NCI-H82 treated with DMSO at 0.1 percent for 48 hours (cell line): ENCODE measurements around the gene PDE4D.
A peak's percentile ranks its signal among the peaks of the same experiment; 100 is the strongest.

Source experiments
- DNase-seq: peaks from one replicate; lab custom pipeline; 2025; ENCODE audit not compliant: unreplicated experiment; lab: John Stamatoyannopoulos, UW

The PDE4D gene

GRCh38 chr5:59746241-59746765 lies 147.2 kb downstream of the PDE4D start:
- peak; percentile 91 for DNase-seq

- no peak for DNase-seq
Measured at GRCh38 chr5:59745415-59745863, 148.1 kb downstream of the PDE4D start.

DNA sequence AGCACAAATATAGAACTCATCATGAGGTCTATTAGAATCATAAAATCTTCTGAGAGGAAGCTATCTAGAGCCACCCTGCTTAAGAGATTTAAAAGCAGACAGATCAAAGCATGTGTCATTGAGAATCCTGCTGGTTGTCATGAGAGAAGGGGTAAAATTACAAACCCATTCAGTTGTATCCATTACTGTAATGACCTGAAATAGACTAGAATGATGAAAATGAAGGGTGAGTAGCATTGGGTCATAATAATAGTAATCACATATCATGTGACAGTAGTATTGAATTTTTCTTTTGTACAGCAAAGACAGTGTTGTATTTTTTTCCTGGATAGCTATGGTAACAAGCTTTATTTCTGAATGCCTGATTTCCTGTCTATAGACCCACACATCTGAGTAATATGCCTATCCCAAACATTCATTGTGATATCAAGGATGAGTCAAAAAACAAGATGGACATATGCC lies 149.0 kb downstream of the PDE4D start:
- no peak for DNase-seq

DNA sequence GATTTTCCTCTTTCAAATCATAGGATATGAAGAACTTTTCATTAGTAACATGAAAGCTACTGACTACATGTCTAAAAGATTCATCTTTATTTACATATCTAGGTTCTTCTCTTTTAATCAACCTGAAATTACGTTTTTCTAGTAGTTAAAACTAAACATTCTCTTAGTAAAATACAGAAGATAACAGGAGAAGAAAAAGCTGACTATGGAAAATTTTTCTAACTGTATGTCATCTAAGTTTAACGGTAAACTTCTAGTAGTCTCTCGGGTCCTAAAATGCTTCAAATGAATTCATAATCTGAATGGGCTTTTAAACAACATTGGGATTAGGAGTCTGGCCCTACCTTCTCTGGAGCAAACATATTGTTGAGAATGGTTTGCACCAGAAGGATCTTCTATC lies 151.9 kb downstream of the PDE4D start:
- DNase-seq: no peak

- DNase-seq: no peak
Measured at GRCh38 chr5:59738024-59738423, 155.5 kb downstream of the PDE4D start.

- DNase-seq: no peak
Measured at GRCh38 chr5:59732806-59733205, 160.7 kb downstream of the PDE4D start.

DNA sequence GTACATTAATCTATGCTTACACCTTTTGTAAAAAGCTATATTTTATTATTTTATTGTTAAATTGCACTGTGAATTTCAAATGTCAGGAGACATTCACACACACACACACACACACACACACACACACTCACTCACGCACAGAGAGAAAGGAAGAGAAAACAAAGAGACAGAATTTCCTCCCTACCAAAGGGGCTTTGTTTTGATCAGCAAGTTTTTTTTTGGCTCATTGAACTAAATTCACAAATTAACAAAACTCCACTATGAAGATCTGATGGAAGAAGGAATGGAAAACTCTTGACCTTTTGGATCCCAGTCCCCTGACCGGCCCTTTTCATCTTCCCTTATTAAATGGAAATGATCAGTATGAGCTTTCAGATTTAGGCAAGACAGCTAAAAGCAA lies 161.2 kb downstream of the PDE4D start:
- no peak for DNase-seq

DNA sequence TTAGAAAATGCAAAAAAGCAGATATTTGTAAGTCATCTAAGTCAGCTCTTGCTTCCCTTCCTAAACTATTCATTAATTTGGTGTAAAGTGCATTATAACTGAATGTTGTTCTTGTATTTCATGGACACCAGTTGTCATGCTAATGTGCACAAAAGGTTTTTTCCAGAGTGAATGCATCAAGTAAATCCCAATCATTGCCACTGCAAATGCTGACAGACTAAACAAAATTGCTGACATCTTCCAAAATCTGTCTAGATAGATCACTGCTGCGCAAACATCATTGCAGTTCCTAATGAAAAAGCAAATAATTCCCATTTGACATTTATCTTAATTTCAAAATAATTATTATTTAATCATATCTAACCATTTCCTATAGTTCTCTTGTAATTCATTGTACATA lies 161.7 kb downstream of the PDE4D start:
- DNase-seq: no peak

DNA sequence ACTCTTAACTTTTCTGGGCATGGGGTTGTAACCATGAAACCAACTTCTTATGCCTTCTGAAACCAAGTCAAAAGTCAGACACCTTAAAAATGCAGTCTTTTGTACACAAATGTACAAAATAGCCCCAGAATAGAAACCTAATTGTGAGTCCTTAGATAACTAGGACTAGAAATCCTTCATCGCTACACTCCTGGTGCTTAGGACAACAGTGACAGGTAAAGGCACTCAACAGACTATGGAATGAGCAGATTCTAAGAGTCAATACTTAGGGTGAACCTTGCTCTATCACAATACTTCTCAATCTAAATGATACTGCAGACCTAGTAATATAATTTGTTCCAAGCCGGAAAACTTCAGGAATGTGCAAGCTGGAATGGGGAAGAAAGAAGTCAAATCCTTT lies 163.7 kb downstream of the PDE4D start:
- no peak for DNase-seq

DNA sequence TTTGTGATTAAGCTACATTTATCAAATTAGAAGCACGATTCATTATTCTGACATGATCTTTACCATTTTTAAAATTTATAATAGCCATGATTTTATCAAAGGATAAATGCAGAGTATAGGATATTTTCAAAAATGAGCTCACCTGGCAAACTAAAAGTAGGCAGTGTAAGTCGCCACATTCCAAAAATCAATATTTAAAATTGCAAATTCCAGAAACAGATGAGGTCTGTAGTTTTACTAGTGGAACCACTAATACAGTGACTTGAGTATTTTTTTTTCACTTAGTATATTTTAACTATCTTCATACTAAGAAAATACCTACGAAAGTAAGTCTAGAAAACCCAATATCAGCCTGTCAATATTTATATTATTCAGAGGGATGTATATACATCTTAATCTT lies 164.2 kb downstream of the PDE4D start:
- DNase-seq: no peak

GRCh38 chr5:59728356-59728755 lies 165.2 kb downstream of the PDE4D start:
- DNase-seq: no peak

DNA sequence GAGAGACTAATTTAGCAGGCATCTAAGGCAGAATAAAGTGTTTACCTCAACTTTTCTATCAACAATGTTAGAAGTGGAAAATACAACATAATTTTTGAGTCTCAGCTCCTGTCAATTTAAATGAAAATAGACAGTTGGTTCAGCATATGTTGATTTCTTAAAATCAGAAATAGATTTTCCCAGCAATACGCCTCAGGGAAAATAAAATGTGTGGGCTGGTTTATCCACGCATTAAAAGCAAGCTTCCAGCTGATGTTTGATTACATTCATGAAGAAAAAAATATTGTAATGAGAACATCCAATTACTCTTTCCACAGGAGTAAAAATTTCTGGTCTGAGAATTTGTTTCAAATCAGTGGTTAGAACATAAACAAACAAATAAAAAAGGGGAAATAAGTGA lies 166.3 kb downstream of the PDE4D start:
- DNase-seq: no peak

GRCh38 chr5:59725392-59725767 lies 168.1 kb downstream of the PDE4D start:
- DNase-seq: no peak

- DNase-seq: peak; percentile 38
Measured at GRCh38 chr5:59724482-59725391, 168.8 kb downstream of the PDE4D start.

DNA sequence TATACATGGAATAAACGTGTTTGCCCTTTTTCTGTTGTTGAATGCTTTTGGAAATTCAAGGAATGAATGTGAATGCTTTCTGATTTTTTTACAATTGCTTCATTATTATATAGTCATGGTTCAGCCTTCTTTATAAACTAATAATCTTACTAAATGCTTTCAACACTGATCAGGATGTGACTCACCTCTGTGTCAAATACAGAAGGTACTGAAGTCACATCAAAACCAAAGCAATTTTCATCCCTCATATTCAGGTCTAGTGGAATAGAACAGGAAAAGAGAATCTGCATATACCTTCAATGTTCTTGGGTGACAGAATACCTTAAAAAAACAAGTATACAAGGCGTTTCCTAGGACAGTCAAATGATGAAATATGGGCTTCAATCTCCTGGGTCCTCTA lies 170.7 kb downstream of the PDE4D start:
- no peak for DNase-seq

DNA sequence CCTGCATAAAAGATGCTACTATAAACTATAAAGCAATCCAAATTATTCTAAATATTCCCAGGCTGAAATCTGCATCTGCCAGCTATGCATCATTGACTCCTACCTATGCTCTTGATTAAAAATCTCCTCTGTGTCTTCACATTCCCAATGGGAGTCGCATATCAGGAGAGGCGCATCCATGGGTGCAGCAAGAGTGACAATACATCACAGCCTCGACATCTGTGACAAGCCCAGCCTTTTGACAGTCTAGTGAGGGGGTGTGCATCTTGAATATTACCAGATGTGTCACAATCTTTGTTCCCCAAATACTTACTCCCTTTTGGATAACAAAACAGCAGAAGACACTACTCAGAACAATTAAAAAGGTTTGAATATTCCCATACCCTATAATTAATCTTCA lies 171.8 kb downstream of the PDE4D start:
- DNase-seq: no peak

DNA sequence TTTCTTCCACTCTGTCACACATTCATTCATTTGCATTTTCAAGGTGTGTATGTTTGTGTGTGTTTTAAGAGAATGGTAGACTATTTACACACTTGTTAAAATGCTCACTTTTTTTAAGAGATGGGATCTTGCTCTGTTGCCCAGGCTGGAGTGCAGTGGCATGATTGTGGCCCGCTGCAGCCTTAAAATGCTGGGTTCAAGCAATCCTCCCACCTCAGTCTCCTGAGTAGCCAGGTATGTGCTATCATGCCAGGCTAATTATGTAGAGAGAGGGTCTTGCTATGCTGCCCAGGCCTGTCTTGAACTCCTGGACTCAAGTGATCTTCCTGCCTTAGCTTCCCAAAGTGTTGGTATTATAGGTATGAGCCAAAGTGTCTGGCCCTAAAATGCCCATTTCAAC lies 173.5 kb downstream of the PDE4D start:
- no peak for DNase-seq

DNA sequence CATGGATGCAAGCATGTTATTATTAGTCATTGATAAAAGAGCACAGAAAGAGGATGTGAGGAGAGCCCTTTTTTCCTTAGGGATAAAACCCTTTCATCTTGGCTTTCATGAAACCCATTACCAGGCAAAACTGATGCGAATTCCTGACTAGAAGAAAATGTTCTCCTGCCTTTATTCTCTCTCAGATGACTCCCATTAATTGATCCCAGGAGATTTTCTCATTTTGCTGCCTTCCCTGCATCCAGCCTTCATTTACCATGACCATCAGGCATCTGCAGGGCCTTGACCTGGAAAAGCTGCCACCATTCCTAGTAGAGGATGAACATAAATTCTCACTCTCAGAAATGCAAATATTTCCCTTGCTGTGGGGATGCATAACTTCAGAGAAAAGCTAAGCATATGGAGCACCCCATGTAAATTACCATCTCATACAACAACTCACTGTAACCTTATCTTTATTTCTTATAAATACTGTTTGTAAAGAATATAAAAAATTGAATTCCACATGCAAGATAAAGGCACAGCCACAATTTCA lies 176.5 kb downstream of the PDE4D start:
- no peak for DNase-seq

- no peak for DNase-seq
Measured at GRCh38 chr5:59716029-59716428, 177.5 kb downstream of the PDE4D start.

- DNase-seq: no peak
Measured at GRCh38 chr5:59715228-59715627, 178.3 kb downstream of the PDE4D start.

DNA sequence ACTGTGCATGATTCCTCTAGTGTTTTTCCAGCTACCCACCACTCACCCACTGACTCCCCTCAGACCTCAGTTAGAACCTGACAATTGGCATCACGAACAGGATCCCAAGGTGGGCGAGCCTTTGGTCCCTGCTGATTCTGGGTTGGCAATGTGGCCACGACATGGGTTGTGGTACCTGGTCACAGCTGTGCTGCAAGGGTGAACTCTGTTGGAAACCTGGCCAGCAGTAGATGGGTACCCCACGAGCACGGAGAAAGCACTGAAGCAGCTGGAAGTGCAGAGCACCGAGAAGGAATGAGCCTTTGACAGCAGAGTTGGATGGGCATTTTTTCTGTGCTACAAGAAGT lies 180.1 kb downstream of the PDE4D start:
- no peak for DNase-seq

GRCh38 chr5:59712836-59713497 lies 180.6 kb downstream of the PDE4D start:
- DNase-seq: no peak
